Activated CD8-positive, alpha-beta T cell treated with anti-CD3 and anti-CD28 coated beads, Interleukin-2, amount 10 ng/mL, durations not matched to agents 7 days and 5 days (primary cell): ENCODE measurements around the gene COL9A3. TPM values are rescaled to one million over a fixed set of nuclear protein-coding genes. Genes with fewer than 3 reads are reported as not detected.

Experiments used
- ATAC-seq: fragments of 150-1000 bp; cut with Tn5 transposase; one replicate; pipeline ENCODE4 v1.10.0; 2021; ENCODE audit warnings: moderate library complexity
- CTCF ChIA-PET: fragments of 350-600 bp; sonication (Branson Sonifier 250); formaldehyde crosslinking; loops from one replicate; lab custom pipeline; 2021; ENCODE audit warnings: antibody characterized with exemption; lab: Charles Lee
- POLR2A ChIA-PET: fragments of 350-600 bp; sonication (Branson Sonifier 250); formaldehyde crosslinking; loops from one replicate; lab custom pipeline; 2021; ENCODE audit warnings: antibody characterized with exemption; lab: Charles Lee
- DNase-seq: peaks from one replicate; pipeline ENCODE4 v3.0.0-alpha.2; 2020
- H3K27ac Mint-ChIP-seq: one replicate; pipeline ENCODE4 v1.8.0; 2021; ENCODE audit warnings: mild to moderate bottlenecking, mixed read lengths
- H3K27me3 Mint-ChIP-seq: one replicate; pipeline ENCODE4 v1.8.0; 2021; ENCODE audit warnings: low read depth, mixed read lengths
- H3K36me3 Mint-ChIP-seq: one replicate; pipeline ENCODE4 v1.8.0; 2021; ENCODE audit warnings: low read depth, mixed read lengths
- H3K4me1 Mint-ChIP-seq: one replicate; pipeline ENCODE4 v1.8.0; 2021; ENCODE audit warnings: low read depth, mixed read lengths
- H3K4me3 Mint-ChIP-seq: one replicate; pipeline ENCODE4 v1.8.0; 2021; ENCODE audit warnings: mild to moderate bottlenecking, mixed read lengths
- H3K9me3 Mint-ChIP-seq: one replicate; pipeline ENCODE4 v1.8.0; 2022; ENCODE audit warnings: mixed read lengths; ENCODE audit not compliant: insufficient read depth
- total RNA-seq, 2 experiments: library from RNA; stranded (reverse); gene quantifications; one replicate each; pipeline ENCODE4 v1.2.3, GENCODE V29; 2021

Gene COL9A3
- total RNA-seq, 2 experiments from 2014 or later, result not detected

DNA sequence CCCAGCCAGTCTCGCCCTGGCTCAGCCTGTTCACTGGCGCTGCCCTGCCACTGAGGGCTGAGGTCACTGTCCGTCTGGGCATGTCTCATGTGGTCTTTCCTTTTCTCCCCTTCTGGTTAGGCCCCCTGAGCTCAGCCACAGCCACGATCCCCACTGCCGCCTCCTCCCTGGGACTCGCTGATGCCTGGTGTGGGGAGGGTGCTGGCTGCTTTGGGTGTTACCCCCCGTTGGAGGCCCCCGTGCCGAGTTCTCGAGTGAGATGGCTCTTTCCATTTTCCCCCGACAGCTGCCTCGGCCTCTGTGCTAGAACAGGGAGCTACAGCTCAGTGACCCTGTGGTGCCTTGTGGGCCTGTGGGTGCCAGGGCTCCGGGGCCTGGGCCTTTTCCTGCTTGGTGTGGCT lies 59.7 kb downstream of the COL9A3 start:
- Mint-ChIP-seq H3K27me3 (peaks cover 8% of the 10 kb centered on the region), H3K4me3 (no peak overlapping the region), H3K27ac (no peak overlapping the region), H3K4me1 (peaks cover 33% of the 10 kb centered on the region), H3K9me3 (no peaks in the 10 kb centered on the region), H3K36me3 (peaks cover 4% of the 10 kb centered on the region)
- DNase-seq (no peak), ATAC-seq (peak; percentile 37)
- ChIA-PET POLR2A (interaction anchor here (0.8 to 1.0 kb wide), 2 partner anchors 62 to 93 kb away, joined by 3 read pairs; partner anchors contain the start of gene GID8), CTCF (interaction anchor here (0.9 to 1.3 kb wide), 5 partner anchors 15 to 133 kb away, joined by 3 to 4 read pairs (median 3); no protein-coding TSS in a partner anchor)

DNA sequence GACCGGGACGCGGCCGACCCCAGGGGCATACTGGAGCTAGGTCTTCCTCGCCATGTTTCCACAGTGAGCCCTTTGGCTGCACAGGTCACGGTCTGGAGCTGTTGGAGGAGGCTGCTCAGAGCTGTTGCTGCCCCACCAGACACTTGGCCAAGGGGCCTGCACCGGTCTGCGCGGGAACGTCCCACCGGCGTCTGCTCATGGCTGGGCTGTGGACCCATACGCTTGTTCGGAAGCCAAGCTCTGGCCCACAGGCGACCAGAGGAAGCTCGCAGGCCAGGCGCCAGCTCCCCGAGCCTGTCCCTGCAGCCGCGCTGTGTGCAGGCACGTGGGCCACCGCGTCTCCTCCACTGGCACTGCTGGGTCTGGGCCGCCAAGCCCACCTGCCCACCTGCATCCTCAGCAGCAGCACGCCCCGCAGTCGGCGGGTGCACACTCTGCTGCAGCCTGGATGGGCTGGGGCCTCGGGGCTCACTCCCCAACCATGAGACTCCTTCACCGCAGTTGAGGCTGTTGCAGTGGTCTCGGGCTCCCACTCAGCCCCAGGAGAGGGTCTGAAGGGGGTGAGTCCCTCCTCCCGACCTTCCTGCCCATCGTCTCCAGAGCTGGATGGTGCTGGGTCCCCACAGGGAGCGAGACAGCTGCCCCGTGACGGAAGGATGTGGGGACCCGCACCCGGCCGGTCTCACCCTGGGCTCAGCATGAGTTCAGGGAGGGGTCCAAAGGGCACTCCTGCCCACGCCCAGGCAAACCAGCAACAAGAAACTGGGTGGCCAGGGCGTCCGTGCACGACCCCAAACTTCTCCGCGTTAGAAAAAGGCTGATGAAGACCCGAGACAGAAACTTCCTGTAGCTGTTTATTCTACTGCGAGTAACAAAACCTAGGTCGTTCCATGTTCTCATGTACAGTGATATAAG lies 60.3 kb downstream of the COL9A3 start:
- Mint-ChIP-seq H3K4me1 (peaks cover 33% of the 10 kb centered on the region), H3K27ac (no peak overlapping the region), H3K27me3 (peaks cover 6% of the 10 kb centered on the region), H3K4me3 (no peak overlapping the region), H3K36me3 (peaks cover 11% of the 10 kb centered on the region), H3K9me3 (no peaks in the 10 kb centered on the region)
- POLR2A ChIA-PET, result interaction anchor here (0.8 kb wide), 1 partner anchor 94 kb away, joined by 3 read pairs; no protein-coding TSS in a partner anchor
- DNase-seq (no peak), ATAC-seq (peak; percentile 37)
- CTCF ChIA-PET, result interaction anchor here (1.1 to 1.3 kb wide), 2 partner anchors 35 to 132 kb away, joined by 3 read pairs; no protein-coding TSS in a partner anchor

DNA sequence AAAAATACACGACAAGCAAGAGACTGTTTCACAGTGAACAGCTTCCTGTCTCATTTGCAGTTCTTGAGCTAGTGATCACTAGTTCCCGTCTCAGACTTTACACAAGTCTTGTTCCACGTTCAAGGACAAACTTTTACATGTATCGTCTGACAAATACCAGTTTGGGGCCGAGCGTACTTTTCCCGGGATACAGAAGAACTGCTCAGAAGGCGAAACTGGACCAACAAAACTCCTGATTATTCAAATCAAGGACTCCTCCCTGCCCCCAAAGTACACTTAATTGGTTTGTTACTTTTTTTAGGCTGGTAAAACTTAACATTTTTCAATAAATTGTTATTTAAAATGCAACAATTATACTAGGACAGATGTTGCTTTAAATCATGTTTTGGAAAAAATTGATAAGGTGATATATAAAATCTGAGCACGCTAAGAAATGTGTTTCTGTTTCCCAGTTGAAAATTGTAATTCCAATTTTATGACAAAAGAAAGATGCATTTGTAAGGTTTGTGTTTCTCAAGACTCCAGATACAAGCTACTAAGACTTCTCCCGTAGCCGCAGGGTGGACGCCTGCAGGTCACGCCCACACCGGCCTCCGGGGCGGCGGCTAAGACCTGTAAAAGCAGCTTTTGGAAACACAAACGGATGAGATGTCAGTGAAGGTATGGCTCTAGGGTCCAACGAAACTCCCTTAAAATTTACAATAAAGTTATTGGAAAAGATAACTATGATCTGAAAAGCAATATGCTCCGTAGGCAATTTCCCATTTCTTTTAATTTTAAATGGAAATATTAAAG lies 61.6 kb downstream of the COL9A3 start:
- DNase-seq, result no peak
- Mint-ChIP-seq H3K4me3 (no peak overlapping the region), H3K27me3 (no peaks in the 10 kb centered on the region), H3K9me3 (no peaks in the 10 kb centered on the region), H3K4me1 (peaks cover 31% of the 10 kb centered on the region), H3K27ac (no peak overlapping the region), H3K36me3 (peaks cover 12% of the 10 kb centered on the region)
- ChIA-PET POLR2A (no interaction called here), CTCF (no interaction called here)
- ATAC-seq, result no peak

DNA sequence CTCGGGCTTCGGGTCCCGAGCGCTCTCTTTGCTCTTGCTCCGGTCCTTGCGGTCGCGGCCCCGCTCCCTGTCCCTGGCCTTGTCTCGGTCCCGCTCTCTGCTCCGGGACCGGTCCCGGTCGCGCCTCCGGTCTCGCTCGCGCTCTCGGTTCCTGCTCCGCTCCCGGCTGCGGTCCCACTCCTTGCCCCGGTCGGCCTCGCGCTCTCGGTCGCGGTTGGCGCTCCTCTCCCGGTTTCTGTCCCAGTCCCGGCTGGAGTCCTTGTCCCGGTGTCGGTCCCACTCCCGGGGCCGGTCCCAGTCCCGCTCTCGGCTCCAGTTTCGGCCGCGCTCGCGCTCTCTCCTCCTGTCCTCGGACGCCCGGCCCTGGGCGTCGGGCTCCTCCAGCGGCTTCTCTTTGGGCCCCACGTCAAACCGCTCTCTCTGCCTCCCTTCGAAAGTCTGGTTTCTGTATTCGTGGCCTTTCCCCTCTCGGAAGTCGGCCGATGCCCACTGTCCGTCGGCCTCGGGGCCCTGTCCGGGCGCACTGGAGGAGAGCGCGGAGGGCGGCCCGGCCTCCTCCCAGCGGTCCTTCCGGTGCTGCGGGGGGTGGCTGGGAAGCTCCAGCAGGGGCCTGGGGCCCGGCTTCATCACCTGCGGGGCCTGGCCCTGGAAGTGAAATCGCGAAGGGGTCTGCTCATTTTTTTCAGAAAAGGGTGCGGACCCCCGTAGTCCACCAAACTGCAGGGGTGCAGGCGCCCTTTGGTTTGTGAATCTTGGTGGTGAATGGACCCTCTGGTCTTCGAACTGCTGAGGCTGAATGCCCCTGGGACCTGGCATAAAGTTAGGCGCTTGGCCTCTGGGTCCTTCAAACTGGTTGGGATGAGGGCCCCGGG lies 62.7 kb downstream of the COL9A3 start:
- no peaks in the 10 kb centered on the region for H3K27me3 Mint-ChIP-seq
- H3K4me1 Mint-ChIP-seq, result peaks cover 20% of the 10 kb centered on the region
- CTCF ChIA-PET, result no interaction called here
- ATAC-seq, result no peak
- POLR2A ChIA-PET, result no interaction called here
- no peak for DNase-seq
- H3K4me3 Mint-ChIP-seq, result no peak overlapping the region
- no peak overlapping the region for H3K27ac Mint-ChIP-seq
- H3K9me3 Mint-ChIP-seq, result no peaks in the 10 kb centered on the region
- peaks cover 12% of the 10 kb centered on the region for H3K36me3 Mint-ChIP-seq

DNA sequence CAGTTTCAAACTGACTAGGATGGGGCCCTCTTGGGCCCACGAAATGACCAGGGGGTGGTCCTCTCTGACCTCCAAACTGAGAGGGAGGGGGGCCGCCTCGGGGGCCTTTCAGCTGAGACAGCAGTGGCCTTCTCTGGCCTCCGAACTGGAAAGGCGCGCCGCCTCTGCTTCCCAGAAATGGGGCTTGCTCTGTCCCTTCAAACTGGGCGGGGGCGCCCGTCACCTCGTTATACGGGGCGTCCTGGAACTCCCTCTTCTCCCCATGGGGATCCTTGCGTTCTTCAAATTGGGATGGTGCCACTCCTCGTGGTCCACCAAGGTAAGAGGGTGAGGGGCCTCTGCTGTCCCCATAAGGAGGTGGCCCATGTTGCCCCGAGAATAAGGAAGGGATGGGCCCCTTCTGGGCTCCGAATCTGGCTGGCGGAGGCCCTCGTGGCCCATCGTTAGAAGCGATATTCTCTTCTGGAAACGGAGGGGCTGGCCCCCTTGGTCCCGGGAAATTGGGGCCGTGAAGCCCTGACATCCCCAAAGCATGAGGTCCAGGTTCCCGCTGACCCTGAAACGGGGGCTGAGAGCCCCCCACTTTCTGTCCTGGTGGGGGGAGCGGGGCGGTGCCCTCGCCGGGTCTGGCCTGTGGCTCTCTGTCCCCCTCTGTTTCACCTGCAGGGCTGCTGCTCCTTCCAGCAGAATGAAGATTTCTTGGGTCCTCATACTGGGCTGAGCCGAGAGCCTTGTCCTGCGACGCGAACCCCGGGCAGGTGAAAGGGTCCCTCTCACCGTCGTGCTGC lies 63.5 kb downstream of the COL9A3 start:
- Mint-ChIP-seq H3K4me1 (peaks cover 16% of the 10 kb centered on the region), H3K36me3 (peaks cover 12% of the 10 kb centered on the region), H3K27ac (no peak overlapping the region), H3K9me3 (no peaks in the 10 kb centered on the region), H3K27me3 (no peaks in the 10 kb centered on the region), H3K4me3 (no peak overlapping the region)
- POLR2A ChIA-PET, result no interaction called here
- no peak for ATAC-seq
- DNase-seq, result no peak
- CTCF ChIA-PET, result no interaction called here

DNA sequence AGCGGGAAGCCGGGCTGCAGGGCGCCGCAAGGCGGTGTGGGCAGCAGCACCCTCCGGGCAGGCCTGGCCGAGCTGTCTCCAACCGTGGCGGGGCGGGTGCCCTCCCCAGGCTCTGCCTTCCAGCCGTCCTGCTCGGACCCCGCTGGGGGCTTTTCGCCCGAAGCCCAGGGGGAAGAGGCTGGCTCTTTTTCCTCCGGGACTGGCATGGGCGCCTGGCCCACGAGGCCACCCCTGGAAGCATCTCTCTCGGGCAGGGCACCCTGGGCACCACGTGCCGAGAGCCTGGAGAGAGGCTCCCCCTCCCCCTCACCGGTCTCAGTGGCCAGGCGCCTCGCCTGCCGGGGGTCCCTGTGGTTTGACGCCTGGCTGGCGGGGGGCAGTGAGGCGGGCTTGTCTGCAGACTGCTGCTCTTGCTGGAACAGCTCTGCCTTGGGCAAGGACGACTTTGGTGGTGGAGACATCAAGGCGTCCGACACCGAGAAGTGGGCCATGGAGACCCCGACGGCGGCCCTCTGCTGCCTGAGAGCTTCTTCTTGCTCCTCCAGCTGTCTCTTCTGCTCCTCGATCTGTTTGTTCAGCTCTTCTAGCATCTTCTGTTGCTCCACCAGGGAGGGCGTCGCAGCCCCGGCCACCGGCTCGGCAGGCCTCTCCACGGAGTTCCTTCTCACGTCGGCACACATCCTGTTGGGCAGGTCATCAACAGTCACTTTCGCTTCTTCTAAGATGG lies 64.2 kb downstream of the COL9A3 start:
- DNase-seq, result no peak
- peaks cover 17% of the 10 kb centered on the region for H3K36me3 Mint-ChIP-seq
- H3K4me1 Mint-ChIP-seq, result peaks cover 10% of the 10 kb centered on the region
- ChIA-PET CTCF (no interaction called here), POLR2A (no interaction called here)
- no peaks in the 10 kb centered on the region for H3K9me3 Mint-ChIP-seq
- H3K27ac Mint-ChIP-seq, result no peak overlapping the region
- H3K27me3 Mint-ChIP-seq, result no peaks in the 10 kb centered on the region
- no peak for ATAC-seq
- H3K4me3 Mint-ChIP-seq, result no peak overlapping the region

DNA sequence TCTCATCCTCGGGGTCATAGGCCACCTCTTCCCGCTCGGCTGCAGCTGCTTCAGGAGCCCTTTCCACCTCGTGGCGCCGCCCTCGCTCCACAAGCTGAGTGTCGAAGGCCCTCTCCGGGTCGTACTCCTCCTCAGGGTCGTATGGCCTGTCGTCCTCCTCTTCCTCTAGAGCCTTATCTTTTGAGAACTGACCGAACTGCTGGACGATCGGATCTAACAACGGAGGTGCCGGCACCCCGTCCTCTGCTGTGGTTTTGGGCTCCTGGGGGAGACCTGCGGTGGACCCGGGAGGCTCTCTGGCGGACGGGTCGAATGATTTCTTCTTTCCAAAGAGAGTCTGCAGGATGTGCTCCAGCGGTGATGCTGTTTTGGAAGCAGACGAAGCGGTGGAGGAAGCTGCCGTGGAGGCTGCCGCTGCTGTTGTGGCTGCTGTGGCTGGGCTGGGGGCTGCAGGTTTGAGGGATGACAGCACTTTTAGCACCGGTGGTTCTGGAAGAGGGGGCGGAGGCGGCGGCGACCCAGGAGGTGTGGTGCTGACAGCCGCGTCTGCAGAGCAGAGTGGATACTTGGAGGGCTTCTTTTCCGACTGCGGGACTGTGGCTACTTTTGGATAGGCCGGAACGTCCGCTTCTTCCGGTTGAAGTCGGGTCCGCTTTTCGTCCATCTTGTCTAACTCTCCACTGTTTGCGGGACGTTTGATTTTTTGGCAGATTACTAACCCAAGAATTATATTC lies 65.0 kb downstream of the COL9A3 start:
- DNase-seq, result no peak
- POLR2A ChIA-PET, result interaction anchor here (0.7 kb wide), 1 partner anchor 40 kb away, joined by 4 read pairs; no protein-coding TSS in a partner anchor
- peaks cover 9% of the 10 kb centered on the region for H3K4me1 Mint-ChIP-seq
- no peak overlapping the region for H3K4me3 Mint-ChIP-seq
- H3K36me3 Mint-ChIP-seq, result peaks cover 24% of the 10 kb centered on the region
- H3K27ac Mint-ChIP-seq, result peak overlapping the region; percentile 25
- no peaks in the 10 kb centered on the region for H3K9me3 Mint-ChIP-seq
- no peak for ATAC-seq
- CTCF ChIA-PET, result no interaction called here
- no peaks in the 10 kb centered on the region for H3K27me3 Mint-ChIP-seq

DNA sequence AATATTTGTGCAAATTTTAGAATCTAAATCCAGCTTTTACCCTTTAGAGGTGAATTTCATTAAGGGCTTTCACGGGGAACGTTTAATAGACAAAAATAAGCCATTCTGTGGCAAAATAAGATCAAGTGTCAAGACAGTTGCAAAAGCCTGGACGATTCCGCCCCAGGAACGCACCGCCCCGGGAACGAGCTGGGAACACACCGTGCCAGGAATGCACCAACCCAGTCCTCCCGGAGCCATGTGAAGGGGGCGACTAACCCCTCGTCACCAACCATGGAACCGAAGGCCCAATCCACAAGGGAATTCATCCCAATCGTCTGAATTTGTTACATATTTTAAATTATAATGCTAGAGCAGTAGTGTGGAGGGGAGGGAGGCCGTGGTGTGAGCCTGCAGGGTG lies 65.6 kb downstream of the COL9A3 start:
- no peaks in the 10 kb centered on the region for H3K9me3 Mint-ChIP-seq
- no peak overlapping the region for H3K4me3 Mint-ChIP-seq
- ChIA-PET CTCF (no interaction called here), POLR2A (interaction anchor here (0.7 kb wide), 1 partner anchor 40 kb away, joined by 4 read pairs; no protein-coding TSS in a partner anchor)
- no peaks in the 10 kb centered on the region for H3K27me3 Mint-ChIP-seq
- ATAC-seq (no peak), DNase-seq (no peak)
- H3K4me1 Mint-ChIP-seq, result peaks cover 13% of the 10 kb centered on the region
- no peak overlapping the region for H3K27ac Mint-ChIP-seq
- peaks cover 30% of the 10 kb centered on the region for H3K36me3 Mint-ChIP-seq

DNA sequence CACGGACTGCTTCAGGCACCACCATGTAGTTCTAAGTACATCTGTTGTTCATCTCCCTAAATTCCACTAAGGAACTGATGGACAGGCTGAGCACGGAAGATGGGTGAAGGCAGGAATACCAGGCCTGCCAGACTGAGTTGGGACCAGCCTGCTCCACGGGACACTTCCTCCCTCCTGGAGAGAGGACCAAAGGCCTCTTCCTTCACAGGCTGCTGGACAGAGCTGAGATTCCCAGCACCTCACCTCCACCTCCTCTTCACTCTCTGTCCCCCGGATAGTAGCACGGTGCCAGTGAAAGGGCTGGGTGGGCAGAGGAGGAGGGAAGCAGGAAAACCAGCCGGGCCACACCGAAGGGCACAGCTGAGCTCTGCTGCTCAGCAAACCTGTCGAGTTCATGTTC lies 67.7 kb downstream of the COL9A3 start:
- Mint-ChIP-seq H3K36me3 (peaks cover 48% of the 10 kb centered on the region), H3K27ac (no peak overlapping the region), H3K4me1 (peaks cover 12% of the 10 kb centered on the region), H3K9me3 (no peaks in the 10 kb centered on the region), H3K4me3 (no peak overlapping the region), H3K27me3 (no peaks in the 10 kb centered on the region)
- ATAC-seq (no peak), DNase-seq (no peak)
- CTCF ChIA-PET, result interaction anchor here (0.7 to 1.4 kb wide), 2 partner anchors 9 to 15 kb away, joined by 3 to 6 read pairs; no protein-coding TSS in a partner anchor
- POLR2A ChIA-PET, result interaction anchor here (0.6 kb wide), 1 partner anchor 70 kb away, joined by 3 read pairs; no protein-coding TSS in a partner anchor
